ENCODE data around the gene TLR1. TPM values are rescaled to one million over a fixed set of nuclear protein-coding genes. Genes with fewer than 3 reads are reported as not detected.

TLR1 gene
- total RNA-seq, 4 donors from 2014 or later: 15.7 to 29.7 (median 22.8) TPM

- H3K9me3 ChIP-seq: peaks cover 0 to 4% (median 0%) of the 10 kb centered on the region in 4 donors
- TF ChIP-seq CTCF (IDR thresholded peaks at IDR 0.05) (no peak), EP300 (IDR thresholded peaks at IDR 0.05) (peak in 1 of 2 donors; percentile 66)
- no peaks in the 10 kb centered on the region for H3K27me3 ChIP-seq
- H3K27ac ChIP-seq: peak overlapping the region; percentile 77 to 85 (median 78)
- 27% methylated on average over 5 of the region's 5 CpGs for WGBS, 2 donors
- peaks cover 0 to 24% (median 0%) of the 10 kb centered on the region in 3 donors for H3K36me3 ChIP-seq
- peaks cover 0 to 25% (median 14%) of the 10 kb centered on the region in 4 donors for H3K4me1 ChIP-seq
- H3K4me3 ChIP-seq: peak overlapping the region in 3 of 4 donors; percentile 11 to 42 (median 38)
- DNase-seq (ENCODE audit: low spot score in 2 of 2): peak in 1 of 2 donors; percentile 33
These were observed 1.0 kb upstream of the TLR1 start for GRCh38 chr4:38805530-38806145.

- Histone ChIP-seq H3K36me3 (peaks cover 0 to 40% (median 0%) of the 10 kb centered on the region in 3 donors), H3K4me3 (peak overlapping the region; percentile 11 to 42 (median 32)), H3K27ac (peak overlapping the region; percentile 77 to 85 (median 78)), H3K4me1 (peaks cover 0 to 25% (median 14%) of the 10 kb centered on the region in 4 donors), H3K27me3 (no peaks in the 10 kb centered on the region), H3K9me3 (peaks cover 0 to 17% (median 0%) of the 10 kb centered on the region in 4 donors)
- WGBS, 2 donors: 17 to 20% methylated on average over 6 of the region's 6 CpGs
- DNase-seq (ENCODE audit: low spot score in 2 of 2): no peak
- TF ChIP-seq CTCF (IDR thresholded peaks at IDR 0.05): no peak
- TF ChIP-seq EP300 (IDR thresholded peaks at IDR 0.05): peak in 1 of 2 donors; percentile 17
These were observed 548 bp downstream of the TLR1 start for GRCh38 chr4:38803833-38804653.

- no peak for DNase-seq (ENCODE audit: low spot score in 2 of 2)
- TF ChIP-seq CTCF (IDR thresholded peaks at IDR 0.05): no peak
- no peak for TF ChIP-seq POLR2A (IDR thresholded peaks at IDR 0.05)
- TF ChIP-seq EP300 (IDR thresholded peaks at IDR 0.05): no peak
- peaks cover 0 to 25% (median 14%) of the 10 kb centered on the region in 4 donors for H3K4me1 ChIP-seq
- H3K27ac ChIP-seq: peak overlapping the region in 2 of 4 donors; percentile 79 to 85
- WGBS, 2 donors: 81 to 87% methylated on average over 15 of the region's 15 CpGs
- H3K4me3 ChIP-seq: peak overlapping the region in 1 of 4 donors; percentile 42
- peaks cover 0 to 30% (median 0%) of the 10 kb centered on the region in 4 donors for H3K9me3 ChIP-seq
- H3K27me3 ChIP-seq: no peaks in the 10 kb centered on the region
- peaks cover 0 to 52% (median 0%) of the 10 kb centered on the region in 3 donors for H3K36me3 ChIP-seq
These were observed 1.8 kb downstream of the TLR1 start for GRCh38 chr4:38802561-38803355.

- Histone ChIP-seq H3K27me3 (no peaks in the 10 kb centered on the region), H3K9me3 (peaks cover 0 to 46% (median 0%) of the 10 kb centered on the region in 4 donors), H3K27ac (no peak overlapping the region), H3K4me3 (no peak overlapping the region), H3K4me1 (peaks cover 0 to 25% (median 13%) of the 10 kb centered on the region in 4 donors), H3K36me3 (peaks cover 0 to 70% (median 0%) of the 10 kb centered on the region in 3 donors)
- WGBS, 2 donors: 91 to 95% methylated on average over 3 of the region's 3 CpGs
- TF ChIP-seq EP300 (IDR thresholded peaks at IDR 0.05) (no peak), POLR2A (IDR thresholded peaks at IDR 0.05) (no peak), CTCF (IDR thresholded peaks at IDR 0.05) (no peak)
- no peak for DNase-seq (ENCODE audit: low spot score in 2 of 2)
These were observed 3.6 kb downstream of the TLR1 start for GRCh38 chr4:38800961-38801450.

Measured in tibial nerve (tissue), 4 donors.